Endothelial cell of umbilical vein (primary cell): ENCODE results near the gene TIMM8B. TPM values are rescaled to one million over a fixed set of nuclear protein-coding genes. Genes with fewer than 3 reads are reported as not detected.

Experiments used
- BruUV-seq: library from RNA; stranded (reverse); fragments of 400-500 nt; replicated peaks from 2 replicates; lab custom pipeline; 2021; lab: Mats Ljungman, UMichigan
- CTCF ChIA-PET: fragments of 300-600, 350-600 bp; sonication (Branson Sonifier 250); formaldehyde crosslinking; loops from one replicate; lab custom pipeline; 2021; ENCODE audit warnings: antibody characterized with exemption, inconsistent platforms; lab: Charles Lee
- POLR2A ChIA-PET: fragments of 300-600, 350-600 bp; sonication (Branson Sonifier 250); formaldehyde crosslinking; loops from one replicate; lab custom pipeline; 2021; ENCODE audit warnings: antibody characterized with exemption, inconsistent platforms; lab: Charles Lee
- DNase-seq: peaks from one replicate; pipeline ENCODE4 v3.0.0-alpha.2; 2011; ENCODE audit warnings: low read depth, low spot score
- FAIRE-seq: peaks from 2 replicates; lab custom pipeline; 2011; peaks lifted over from hg19 to GRCh38; lab: Jason Lieb, UNC
- H2AFZ ChIP-seq: 2 replicates; pipeline ENCODE4 v1.6.0; 2012; ENCODE audit warnings: low read depth, low read length, control low read depth, inconsistent platforms
- H3K27ac ChIP-seq: 2 replicates; pipeline ENCODE4 v1.5.1; 2011; ENCODE audit warnings: low read depth, mild to moderate bottlenecking, control low read depth, low read length, moderate library complexity; ENCODE audit not compliant: insufficient read depth
- H3K27me3 ChIP-seq, 2 experiments: 2 replicates each; pipeline versions ENCODE4 v1.6.0 to v1.6.1; 2011; ENCODE audit warnings: low read length in 2 of 2, mixed read lengths in 1 of 2; ENCODE audit not compliant: control insufficient read depth in 2 of 2, insufficient read depth in 2 of 2
- H3K36me3 ChIP-seq, 2 experiments: 2 replicates in 1 of 2; 3 replicates in 1 of 2; pipeline ENCODE4 v1.5.1; 2011; ENCODE audit warnings: low read length in 2 of 2, mild to moderate bottlenecking in 1 of 2, moderate library complexity in 1 of 2; ENCODE audit not compliant: control insufficient read depth in 2 of 2, insufficient read depth in 2 of 2; ENCODE audit errors: extremely low read depth in 1 of 2
- H3K4me1 ChIP-seq: 3 replicates; pipeline ENCODE4 v1.5.1; 2011; ENCODE audit warnings: mild to moderate bottlenecking, low read length; ENCODE audit not compliant: control insufficient read depth, insufficient read depth; ENCODE audit errors: extremely low read depth
- H3K4me2 ChIP-seq: 2 replicates; pipeline ENCODE4 v1.6.1; 2011; ENCODE audit warnings: low read length, control low read depth, mixed read lengths; ENCODE audit not compliant: insufficient read depth
- H3K4me3 ChIP-seq, 3 experiments: fragments of 200-600 bp in 1 of 3; sonication (generic), shearing (Covaris generic) in 1 of 3; replicated peaks in 1 of 3; 2 replicates each; pipeline ENCODE4 v1.5.1; 2011 to 2016; ENCODE audit warnings: control low read depth in 3 of 3, low read length in 3 of 3, mild to moderate bottlenecking in 2 of 3, inconsistent platforms in 1 of 3, low read depth in 1 of 3, moderate library complexity in 1 of 3; ENCODE audit not compliant: insufficient read depth in 1 of 3
- H3K79me2 ChIP-seq: 2 replicates; pipeline ENCODE4 v1.6.0; 2012; ENCODE audit warnings: low read length, inconsistent platforms; ENCODE audit not compliant: control insufficient read depth, insufficient read depth
- H3K9ac ChIP-seq: replicated peaks from 2 replicates; pipeline ENCODE3; 2011; ENCODE audit warnings: low read length, control low read depth; ENCODE audit not compliant: insufficient read depth; ENCODE audit errors: extremely low read depth
- H3K9me1 ChIP-seq: replicated peaks from 3 replicates; pipeline ENCODE4 v1.6.0; 2011; ENCODE audit warnings: mild to moderate bottlenecking, low read length; ENCODE audit not compliant: control insufficient read depth, insufficient read depth; ENCODE audit errors: extremely low read depth
- H3K9me3 ChIP-seq: replicated peaks from 2 replicates; pipeline ENCODE4 v1.5.1; 2012; ENCODE audit warnings: low read length, inconsistent platforms; ENCODE audit not compliant: control insufficient read depth, insufficient read depth
- H4K20me1 ChIP-seq: replicated peaks from 2 replicates; pipeline ENCODE3; 2011; ENCODE audit warnings: mild to moderate bottlenecking, low read length; ENCODE audit not compliant: control insufficient read depth, insufficient read depth; ENCODE audit errors: extremely low read depth
- EZH2 ChIP-seq: IDR thresholded peaks from 2 replicates; pipeline ENCODE4 v1.6.1; 2012; ENCODE audit warnings: borderline replicate concordance, low read depth, mild to moderate bottlenecking, moderate library complexity, low read length, inconsistent platforms; ENCODE audit not compliant: severe bottlenecking
- FOS ChIP-seq: IDR thresholded peaks from 2 replicates; pipeline ENCODE4 v1.6.1; 2011; ENCODE audit warnings: mild to moderate bottlenecking, low read length, moderate library complexity, borderline replicate concordance; ENCODE audit not compliant: insufficient read depth
- GATA2 ChIP-seq: IDR thresholded peaks from 2 replicates; pipeline ENCODE4 v1.7.0; 2011; ENCODE audit warnings: low read depth, mild to moderate bottlenecking, moderate library complexity, mixed read lengths, low read length; ENCODE audit not compliant: insufficient read length, insufficient read depth
- JUN ChIP-seq: IDR thresholded peaks from 2 replicates; pipeline ENCODE4 v1.6.1; 2011; ENCODE audit warnings: borderline replicate concordance, low read depth; ENCODE audit not compliant: insufficient read length, insufficient read depth
- MYC ChIP-seq: IDR thresholded peaks from one replicate; pipeline ENCODE4 v1.6.1; 2011; ENCODE audit warnings: mild to moderate bottlenecking, low read depth, low read length
- POLR2A ChIP-seq: IDR thresholded peaks from 2 replicates; pipeline ENCODE4 v1.6.1; 2012; ENCODE audit warnings: low read depth, mild to moderate bottlenecking, control low read depth, low read length
- POLR2AphosphoS5 ChIP-seq: IDR thresholded peaks from 2 replicates; pipeline ENCODE4 v1.6.1; 2012; ENCODE audit warnings: low read depth, mild to moderate bottlenecking, control low read depth, low read length, moderate library complexity; ENCODE audit not compliant: insufficient read depth
- dilution Hi-C: fragments of 300-500 bp; cut with MboI; formaldehyde crosslinking; loops from one replicate; pipeline ENCODE4 v1.15.0; 2019; ENCODE audit warnings: low sequenced_read_pairs; ENCODE audit not compliant: extremely low pct_ligation_motif_present
- intact Hi-C: fragments of 100-400 bp; cut with micrococcal nuclease; formaldehyde crosslinking; loops from one replicate; pipeline ENCODE4 v1.10.0; 2022
- polyA plus RNA-seq, 4 experiments: library from polyadenylated mRNA; depleted of rRNA in 3 of 4; stranded (reverse) in 3 of 4; unstranded in 1 of 4; fragments of >200 nt; gene quantifications; 2 replicates each; pipeline versions ENCODE4 v1.2.1 to v1.2.3, GENCODE V29; 2011 to 2012; ENCODE audit warnings: missing spikeins in 1 of 4
- total RNA-seq: library from RNA; stranded (reverse); gene quantifications from 2 replicates; pipeline ENCODE4 v1.2.3, GENCODE V29; 2021
- TF ChIP-seq, protein P1 (sequence below), 2 donors: IDR thresholded peaks; 1 replicate in 1 of 2; 2 replicates in 1 of 2; pipeline ENCODE4 v1.5.1; 2011; ENCODE audit warnings: low read length in 2 of 2, mild to moderate bottlenecking in 2 of 2, moderate library complexity in 2 of 2, control low read depth in 1 of 2, inconsistent platforms in 1 of 2, low read depth in 1 of 2; ENCODE audit not compliant: insufficient read depth in 1 of 2; ENCODE audit errors: extremely low read depth in 1 of 2
- TF ChIP-seq, protein P2 (sequence below): IDR thresholded peaks from 2 replicates; pipeline ENCODE4 v1.6.1; 2011; ENCODE audit not compliant: insufficient read depth, insufficient read length

TIMM8B gene
- total and polyA plus RNA-seq, 2 donors (not counting 3 experiments of a cell fraction or from before 2014, with no cell fraction given) = 77.0 to 110 TPM

DNA sequence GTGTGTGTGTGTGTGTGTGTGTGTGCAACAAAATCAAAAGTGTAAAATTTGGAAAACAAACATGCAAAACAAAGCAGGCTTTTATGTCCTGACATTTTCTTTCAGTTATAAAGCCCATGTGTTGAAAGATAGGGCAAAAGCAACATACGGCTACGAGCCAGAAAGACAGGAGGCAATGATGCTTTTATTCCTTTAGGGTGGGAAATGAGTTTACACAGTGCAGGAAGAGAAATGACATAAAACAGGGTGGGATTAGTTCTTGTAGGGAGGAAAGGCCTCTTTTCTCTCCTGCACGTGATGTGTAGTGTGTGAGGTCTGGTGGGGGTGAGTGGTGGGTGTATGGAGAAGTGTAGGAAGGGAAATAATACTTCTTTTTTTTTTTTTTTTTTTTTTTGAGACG lies 47.9 kb upstream of the TIMM8B start:
- dilution Hi-C loops = no loop called here
- POLR2A ChIA-PET = no interaction called here

More for the DNA sequence above, 47.9 kb upstream of the TIMM8B start:
- CTCF ChIA-PET = interaction anchor here (1.0 to 1.5 kb wide), 4 partner anchors 9 to 30 kb away, joined by 3 to 4 read pairs (median 4); partner anchors contain the start of gene IL18
- Histone ChIP-seq H2AFZ (no peak overlapping the region), H3K4me3 (no peak overlapping the region), H3K9me3 (no peaks in the 10 kb centered on the region), H4K20me1 (no peaks in the 10 kb centered on the region), H3K27me3 (no peaks in the 10 kb centered on the region), H3K79me2 (no peaks in the 10 kb centered on the region), H3K27ac (no peak overlapping the region), H3K9me1 (no peaks in the 10 kb centered on the region), H3K4me2 (no peak overlapping the region), H3K9ac (no peak overlapping the region), H3K4me1 (no peaks in the 10 kb centered on the region), H3K36me3 (no peaks in the 10 kb centered on the region)
- TF ChIP-seq, protein P1, sequence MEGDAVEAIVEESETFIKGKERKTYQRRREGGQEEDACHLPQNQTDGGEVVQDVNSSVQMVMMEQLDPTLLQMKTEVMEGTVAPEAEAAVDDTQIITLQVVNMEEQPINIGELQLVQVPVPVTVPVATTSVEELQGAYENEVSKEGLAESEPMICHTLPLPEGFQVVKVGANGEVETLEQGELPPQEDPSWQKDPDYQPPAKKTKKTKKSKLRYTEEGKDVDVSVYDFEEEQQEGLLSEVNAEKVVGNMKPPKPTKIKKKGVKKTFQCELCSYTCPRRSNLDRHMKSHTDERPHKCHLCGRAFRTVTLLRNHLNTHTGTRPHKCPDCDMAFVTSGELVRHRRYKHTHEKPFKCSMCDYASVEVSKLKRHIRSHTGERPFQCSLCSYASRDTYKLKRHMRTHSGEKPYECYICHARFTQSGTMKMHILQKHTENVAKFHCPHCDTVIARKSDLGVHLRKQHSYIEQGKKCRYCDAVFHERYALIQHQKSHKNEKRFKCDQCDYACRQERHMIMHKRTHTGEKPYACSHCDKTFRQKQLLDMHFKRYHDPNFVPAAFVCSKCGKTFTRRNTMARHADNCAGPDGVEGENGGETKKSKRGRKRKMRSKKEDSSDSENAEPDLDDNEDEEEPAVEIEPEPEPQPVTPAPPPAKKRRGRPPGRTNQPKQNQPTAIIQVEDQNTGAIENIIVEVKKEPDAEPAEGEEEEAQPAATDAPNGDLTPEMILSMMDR (IDR thresholded peaks at IDR 0.05; ENCODE audit: extremely low read depth in 1 of 2, insufficient read depth in 1 of 2, low read depth in 1 of 2, low read length in 2 of 2) = no peak
- TF ChIP-seq MYC (no peak), JUN (no peak), FOS (no peak), GATA2 (no peak), POLR2AphosphoS5 (no peak), POLR2A (no peak), EZH2 (no peak)
- TF ChIP-seq, protein P2, sequence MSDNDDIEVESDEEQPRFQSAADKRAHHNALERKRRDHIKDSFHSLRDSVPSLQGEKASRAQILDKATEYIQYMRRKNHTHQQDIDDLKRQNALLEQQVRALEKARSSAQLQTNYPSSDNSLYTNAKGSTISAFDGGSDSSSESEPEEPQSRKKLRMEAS = no peak
- intact Hi-C loops = no loop called here
- BruUV-seq = no TSS peak
- no peak for FAIRE-seq
- DNase-seq = no peak
